Measurements from ENCODE around the gene GNG12. TPM values are rescaled to one million over a fixed set of nuclear protein-coding genes. Genes with fewer than 3 reads are reported as not detected.

Gene GNG12
- total and polyA plus RNA-seq, 2 donors from 2014 or later = 46.1 to 89.3 TPM

GRCh38 chr1:67688526-67689219 lies 144.6 kb downstream of the GNG12 start:
- no peak for FAIRE-seq
- H3K27ac ChIP-seq (ENCODE audit: low read depth in 2 of 2, low read length in 2 of 2) = peak overlapping the region; percentile 44 to 76

GRCh38 chr1:67687649-67688048 lies 145.6 kb downstream of the GNG12 start:
- H3K27me3 ChIP-seq (ENCODE audit: control insufficient read depth, insufficient read depth, low read length) = no peaks in the 10 kb centered on the region
- peaks cover 3 to 10% (median 5%) of the 10 kb centered on the region in 3 donors for H3K4me1 ChIP-seq (ENCODE audit: control insufficient read depth in 2 of 3, insufficient read depth in 2 of 3, low read depth in 1 of 3, low read length in 3 of 3)
- intact Hi-C loops (cut with DNase I) = loop anchor here (10.0 kb wide), 1 partner anchor 67 kb away; no protein-coding TSS in a partner anchor
- no peak for TF ChIP-seq CTCF (IDR thresholded peaks at IDR 0.05; ENCODE audit: borderline replicate concordance, extremely low read depth, insufficient read depth)
- peaks cover 2 to 29% (median 10%) of the 10 kb centered on the region in 3 donors for H3K36me3 ChIP-seq (ENCODE audit: control insufficient read depth in 2 of 3, insufficient read depth in 3 of 3, low read length in 3 of 3)
- H3K4me3 ChIP-seq (ENCODE audit: low read length in 3 of 3) = peak overlapping the region; percentile 22 to 83 (median 51)
- H3K27ac ChIP-seq (ENCODE audit: low read depth in 2 of 2, low read length in 2 of 2) = no peak overlapping the region
- DNase-seq (peak in 2 of 5 donors; percentile 58 to 60), FAIRE-seq (no peak)
- H3K9me3 ChIP-seq (ENCODE audit: control insufficient read depth in 2 of 3, insufficient read depth in 1 of 3, low read length in 3 of 3) = no peaks in the 10 kb centered on the region
- peak overlapping the region in 2 of 3 donors; percentile 13 to 57 for H3K9ac ChIP-seq (ENCODE audit: low read length in 3 of 3)

More at GRCh38 chr1:67688526-67689219, 144.6 kb downstream of the GNG12 start:
- Histone ChIP-seq H3K27me3 (ENCODE audit: control insufficient read depth, insufficient read depth, low read length) (no peaks in the 10 kb centered on the region), H3K36me3 (ENCODE audit: control insufficient read depth in 2 of 3, insufficient read depth in 3 of 3, low read length in 3 of 3) (peaks cover 2 to 29% (median 10%) of the 10 kb centered on the region in 3 donors), H3K4me1 (ENCODE audit: control insufficient read depth in 2 of 3, insufficient read depth in 2 of 3, low read depth in 1 of 3, low read length in 3 of 3) (peaks cover 3 to 5% (median 5%) of the 10 kb centered on the region in 3 donors), H3K9me3 (ENCODE audit: control insufficient read depth in 2 of 3, insufficient read depth in 1 of 3, low read length in 3 of 3) (no peaks in the 10 kb centered on the region), H3K9ac (ENCODE audit: low read length in 3 of 3) (peak overlapping the region in 2 of 3 donors; percentile 20 to 62), H3K4me3 (ENCODE audit: low read length in 3 of 3) (peak overlapping the region; percentile 19 to 57 (median 40))
- no peak for DNase-seq
- TF ChIP-seq CTCF (IDR thresholded peaks at IDR 0.05; ENCODE audit: borderline replicate concordance, extremely low read depth, insufficient read depth) = no peak
- intact Hi-C loops (cut with DNase I) = loop anchor here (10.0 kb wide), 1 partner anchor 66 kb away; no protein-coding TSS in a partner anchor

GRCh38 chr1:67687198-67687545 lies 146.1 kb downstream of the GNG12 start:
- DNase-seq (no peak), FAIRE-seq (no peak)
- Histone ChIP-seq H3K4me3 (ENCODE audit: low read length in 3 of 3) (peak overlapping the region; percentile 83 to 92 (median 87)), H3K4me1 (ENCODE audit: control insufficient read depth in 2 of 3, insufficient read depth in 2 of 3, low read depth in 1 of 3, low read length in 3 of 3) (peaks cover 3 to 10% (median 5%) of the 10 kb centered on the region in 3 donors), H3K27me3 (ENCODE audit: control insufficient read depth, insufficient read depth, low read length) (no peaks in the 10 kb centered on the region), H3K27ac (ENCODE audit: low read depth in 2 of 2, low read length in 2 of 2) (peak overlapping the region; percentile 97 to 98), H3K36me3 (ENCODE audit: control insufficient read depth in 2 of 3, insufficient read depth in 3 of 3, low read length in 3 of 3) (peaks cover 2 to 29% (median 10%) of the 10 kb centered on the region in 3 donors), H3K9ac (ENCODE audit: low read length in 3 of 3) (peak overlapping the region; percentile 5 to 94 (median 28)), H3K9me3 (ENCODE audit: control insufficient read depth in 2 of 3, insufficient read depth in 1 of 3, low read length in 3 of 3) (no peaks in the 10 kb centered on the region)
- no peak for TF ChIP-seq CTCF (IDR thresholded peaks at IDR 0.05; ENCODE audit: borderline replicate concordance, extremely low read depth, insufficient read depth)
- intact Hi-C loops (cut with DNase I) = loop anchor here (10.0 kb wide), 1 partner anchor 68 kb away; no protein-coding TSS in a partner anchor
